HEK293T (cell line): ENCODE measurements around the gene PICK1.

ENCODE experiments used
- FOXA1 ChIP-seq: fragments of 450-650 bp; IDR thresholded peaks from 2 replicates; pipeline ENCODE4 v1.6.1; 2016; ENCODE audit warnings: mild to moderate bottlenecking
- NFRKB ChIP-seq: fragments of 450-650 bp; IDR thresholded peaks from 2 replicates; pipeline ENCODE4 v1.6.1; 2016; ENCODE audit warnings: mild to moderate bottlenecking, moderate library complexity
- SP1 ChIP-seq: fragments of 450-650 bp; IDR thresholded peaks from 2 replicates; pipeline ENCODE4 v1.6.1; 2017
- TARDBP ChIP-seq: fragments of 450-650 bp; IDR thresholded peaks from 2 replicates; pipeline ENCODE4 v1.6.1; 2016
- TF ChIP-seq, protein P1 (sequence below): fragments of 450-650 bp; IDR thresholded peaks from 2 replicates; pipeline ENCODE4 v1.6.1; 2016

DNA sequence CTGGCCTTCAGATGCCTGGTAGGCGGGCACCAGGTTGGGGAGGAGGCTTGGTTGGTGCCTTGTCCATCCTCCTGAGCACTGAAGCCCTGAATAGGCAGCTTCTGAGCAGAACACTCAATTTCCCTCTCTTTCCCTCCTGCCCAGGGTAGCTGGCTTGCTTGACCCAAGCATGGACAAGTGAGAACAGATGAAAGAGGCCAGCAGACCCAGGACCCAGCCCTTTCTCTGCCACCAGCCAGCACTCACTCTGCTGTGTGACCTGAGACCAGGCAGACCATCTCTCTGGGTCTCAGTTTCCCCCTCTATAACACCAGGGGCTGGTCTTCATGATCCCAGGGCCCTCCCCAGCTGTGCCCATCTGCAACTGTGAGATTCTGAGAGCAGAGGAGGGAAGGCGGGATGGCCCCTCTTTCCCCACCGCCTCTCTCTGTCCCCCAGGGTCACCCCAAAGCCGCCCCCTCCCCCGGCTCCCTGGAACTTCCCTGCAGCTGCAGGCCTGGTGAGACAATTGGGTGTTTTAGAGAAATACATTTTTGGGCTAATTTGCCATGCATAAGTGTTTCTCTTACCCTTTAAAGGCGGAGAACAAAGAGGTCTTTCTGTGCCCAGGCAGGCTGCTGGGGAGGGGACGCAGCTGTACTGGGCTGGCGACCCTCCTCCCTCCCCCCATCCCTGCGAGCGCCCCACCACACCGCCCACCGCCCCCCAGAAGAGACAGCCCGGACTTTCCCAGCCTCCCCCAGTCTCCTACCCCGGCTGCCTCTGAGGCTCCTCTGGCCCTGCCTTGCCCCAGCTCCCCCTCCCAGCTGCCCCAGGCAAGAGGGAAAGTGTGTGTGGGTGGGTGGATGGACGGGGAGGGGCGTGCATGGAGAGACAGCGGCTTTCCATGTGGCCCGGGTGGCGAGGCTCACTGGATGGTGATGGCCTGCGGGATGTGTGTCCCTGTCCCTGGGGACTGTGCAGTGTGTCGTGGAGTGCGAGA, 30.8 kb upstream of the PICK1 start:
- TF ChIP-seq, protein P1, sequence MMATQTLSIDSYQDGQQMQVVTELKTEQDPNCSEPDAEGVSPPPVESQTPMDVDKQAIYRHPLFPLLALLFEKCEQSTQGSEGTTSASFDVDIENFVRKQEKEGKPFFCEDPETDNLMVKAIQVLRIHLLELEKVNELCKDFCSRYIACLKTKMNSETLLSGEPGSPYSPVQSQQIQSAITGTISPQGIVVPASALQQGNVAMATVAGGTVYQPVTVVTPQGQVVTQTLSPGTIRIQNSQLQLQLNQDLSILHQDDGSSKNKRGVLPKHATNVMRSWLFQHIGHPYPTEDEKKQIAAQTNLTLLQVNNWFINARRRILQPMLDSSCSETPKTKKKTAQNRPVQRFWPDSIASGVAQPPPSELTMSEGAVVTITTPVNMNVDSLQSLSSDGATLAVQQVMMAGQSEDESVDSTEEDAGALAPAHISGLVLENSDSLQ: no peak
- TF ChIP-seq TARDBP (no peak), FOXA1 (no peak), SP1 (no peak), NFRKB (no peak)
